GM21717 (cell line): Measurements from ENCODE around the gene ARL5C.

Source experiments
- ATAC-seq: cut with Tn5 transposase; IDR thresholded peaks from one replicate; pipeline ENCODE4 v1.9.1; 2021; ENCODE audit warnings: mild to moderate bottlenecking, moderate library complexity; ENCODE audit not compliant: unreplicated experiment

Gene ARL5C

GRCh38 chr17:39110435-39111136 is 55.4 kb downstream of the ARL5C start:
- ATAC-seq: no peak

GRCh38 chr17:39108461-39109375 is 57.2 kb downstream of the ARL5C start:
- no peak for ATAC-seq

GRCh38 chr17:39107973-39108372 is 58.0 kb downstream of the ARL5C start:
- ATAC-seq: no peak

- ATAC-seq: no peak
Observed at GRCh38 chr17:39107155-39107554, 58.8 kb downstream of the ARL5C start.
